CD4-positive, alpha-beta T cell (primary cell): ENCODE data around the gene ELL2. TPM values are rescaled to one million over a fixed set of nuclear protein-coding genes. Genes with fewer than 3 reads are reported as not detected.
A peak's percentile ranks its signal among the peaks of the same experiment; 100 is the strongest.
"Not testable (repeated sequence)": the region's sequence is repeated elsewhere in the genome, so short reads cannot be mapped to it uniquely, and the experiment has no call there.

Source experiments
- ATAC-seq: fragments of 200-7000 bp; cut with Tn5 transposase; one replicate; pipeline ENCODE4 v1.10.0; 2022; ENCODE audit warnings: mild to moderate bottlenecking; ENCODE audit not compliant: poor library complexity
- CTCF ChIA-PET: fragments of 350-600 bp; sonication (Branson Sonifier 250); formaldehyde crosslinking; loops from one replicate; lab custom pipeline; 2021; ENCODE audit warnings: antibody characterized with exemption, inconsistent platforms; lab: Charles Lee
- POLR2A ChIA-PET: fragments of 350-600 bp; sonication (Branson Sonifier 250); formaldehyde crosslinking; loops from one replicate; lab custom pipeline; 2021; ENCODE audit warnings: antibody characterized with exemption, inconsistent platforms; lab: Charles Lee
- DNase-seq, 14 experiments: peaks; one replicate each; pipeline ENCODE4 v3.0.0-alpha.2; 2013 to 2020; ENCODE audit warnings: mixed read lengths in 2 of 14
- H3K27ac ChIP-seq, 2 donors: one replicate each; pipeline versions ENCODE4 v1.5.1 to v1.7.0; 2013; ENCODE audit warnings: low read length in 2 of 2, low read depth in 1 of 2, mild to moderate bottlenecking in 1 of 2
- H3K27me3 ChIP-seq, 2 experiments: 1 replicate in 1 of 2; 2 replicates in 1 of 2; pipeline versions ENCODE4 v1.6.1 to v1.7.0; 2013; ENCODE audit warnings: low read length in 2 of 2, control low read depth in 1 of 2, mild to moderate bottlenecking in 1 of 2, moderate library complexity in 1 of 2; ENCODE audit not compliant: insufficient read depth in 2 of 2, control insufficient read depth in 1 of 2
- H3K36me3 ChIP-seq: one replicate; pipeline ENCODE4 v1.6.1; 2013; ENCODE audit warnings: low read length, control low read depth; ENCODE audit not compliant: insufficient read depth
- H3K4me1 ChIP-seq: one replicate; pipeline ENCODE4 v1.6.1; 2013; ENCODE audit warnings: low read length, control low read depth; ENCODE audit not compliant: insufficient read depth
- H3K4me3 ChIP-seq: one replicate; pipeline ENCODE4 v1.5.1; 2013; ENCODE audit warnings: mild to moderate bottlenecking, low read length, moderate library complexity
- H3K9me3 ChIP-seq, 2 experiments: 1 replicate in 1 of 2; 2 replicates in 1 of 2; pipeline versions ENCODE4 v1.6.1 to v1.7.0; 2013; ENCODE audit warnings: low read length in 2 of 2, mild to moderate bottlenecking in 2 of 2, control low read depth in 1 of 2, moderate library complexity in 1 of 2; ENCODE audit not compliant: control insufficient read depth in 1 of 2, insufficient read depth in 1 of 2
- H3K27ac Mint-ChIP-seq: one replicate; pipeline ENCODE4 v1.8.0; 2020; ENCODE audit warnings: mixed read lengths
- H3K27me3 Mint-ChIP-seq: one replicate; pipeline ENCODE4 v1.8.0; 2021; ENCODE audit warnings: mixed read lengths
- H3K36me3 Mint-ChIP-seq: one replicate; pipeline ENCODE4 v1.8.0; 2021; ENCODE audit warnings: low read depth, mixed read lengths
- H3K4me1 Mint-ChIP-seq: one replicate; pipeline ENCODE4 v1.8.0; 2021; ENCODE audit warnings: low read depth, mixed read lengths
- H3K4me3 Mint-ChIP-seq: one replicate; pipeline ENCODE4 v1.8.0; 2020; ENCODE audit warnings: mild to moderate bottlenecking, mixed read lengths
- H3K9me3 Mint-ChIP-seq: one replicate; pipeline ENCODE4 v1.8.0; 2020; ENCODE audit warnings: mixed read lengths
- intact Hi-C, 2 experiments: fragments of 100-400 bp; cut with DNase I in 1 of 2; cut with micrococcal nuclease in 1 of 2; formaldehyde crosslinking; loops; one replicate each; pipeline versions ENCODE4 v1.15.1 to v1.9.0; 2023 to 2025; cut with DNase I, micrococcal nuclease
- total RNA-seq, 174 experiments: library from RNA in 2 of 174; stranded (reverse) in 2 of 174; gene quantifications; one replicate each; pipeline ENCODE4 v1.2.3 and lab custom pipeline; 2021 to 2026
- TF ChIP-seq, protein P1 (sequence below): fragments of 200-600 bp; IDR thresholded peaks from one replicate; pipeline ENCODE4 v1.8.0; 2022; ENCODE audit warnings: antibody characterized with exemption, mild to moderate bottlenecking

The ELL2 gene
- total RNA-seq, 2 experiments from 2014 or later = 93.5 to 98.1 TPM

DNA sequence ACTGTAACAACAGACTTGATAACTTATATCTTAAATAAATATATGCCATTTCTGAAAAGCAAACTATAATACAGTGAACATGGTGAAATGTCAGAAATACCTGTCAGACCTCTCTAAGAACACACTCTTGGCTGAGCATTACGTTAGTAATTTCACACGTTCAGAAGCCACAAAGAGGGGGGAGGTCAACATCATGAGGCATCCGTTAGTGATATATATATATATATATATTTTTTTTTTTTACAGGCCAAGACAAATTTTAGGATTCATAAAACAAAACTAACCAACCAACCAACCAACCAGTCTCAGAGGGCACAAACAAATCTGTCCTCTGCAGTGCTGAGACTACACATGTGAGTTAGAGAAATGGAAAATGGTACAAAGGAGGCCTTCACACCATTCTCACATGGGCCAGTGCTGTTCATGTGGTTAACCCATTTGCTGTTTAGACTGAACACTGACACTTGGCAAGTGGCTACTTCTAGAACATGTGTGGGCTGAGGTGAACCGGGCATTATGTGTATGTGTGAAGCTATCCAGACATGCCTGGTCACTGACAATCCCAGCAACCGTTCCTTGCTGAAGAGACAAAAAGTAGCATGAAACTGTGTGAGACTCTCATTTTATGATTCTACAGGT lies 54.5 kb downstream of the ELL2 start:
- Mint-ChIP-seq H3K4me1 (no peaks in the 10 kb centered on the region), H3K9me3 (no peaks in the 10 kb centered on the region), H3K27ac (no peak overlapping the region), H3K36me3 (peaks cover 23% of the 10 kb centered on the region), H3K4me3 (no peak overlapping the region), H3K27me3 (no peaks in the 10 kb centered on the region)
- CTCF ChIA-PET = no interaction called here
- POLR2A ChIA-PET = no interaction called here
- intact Hi-C loops = no loop called here
- ATAC-seq = no peak
- Histone ChIP-seq H3K9me3 (no peaks in the 10 kb centered on the region), H3K4me3 (no peak overlapping the region), H3K27ac (no peak overlapping the region), H3K4me1 (no peaks in the 10 kb centered on the region), H3K36me3 (peaks cover 6% of the 10 kb centered on the region), H3K27me3 (no peaks in the 10 kb centered on the region)
- peak in 1 of 14 experiments; percentile 23 for DNase-seq
- TF ChIP-seq, protein P1, sequence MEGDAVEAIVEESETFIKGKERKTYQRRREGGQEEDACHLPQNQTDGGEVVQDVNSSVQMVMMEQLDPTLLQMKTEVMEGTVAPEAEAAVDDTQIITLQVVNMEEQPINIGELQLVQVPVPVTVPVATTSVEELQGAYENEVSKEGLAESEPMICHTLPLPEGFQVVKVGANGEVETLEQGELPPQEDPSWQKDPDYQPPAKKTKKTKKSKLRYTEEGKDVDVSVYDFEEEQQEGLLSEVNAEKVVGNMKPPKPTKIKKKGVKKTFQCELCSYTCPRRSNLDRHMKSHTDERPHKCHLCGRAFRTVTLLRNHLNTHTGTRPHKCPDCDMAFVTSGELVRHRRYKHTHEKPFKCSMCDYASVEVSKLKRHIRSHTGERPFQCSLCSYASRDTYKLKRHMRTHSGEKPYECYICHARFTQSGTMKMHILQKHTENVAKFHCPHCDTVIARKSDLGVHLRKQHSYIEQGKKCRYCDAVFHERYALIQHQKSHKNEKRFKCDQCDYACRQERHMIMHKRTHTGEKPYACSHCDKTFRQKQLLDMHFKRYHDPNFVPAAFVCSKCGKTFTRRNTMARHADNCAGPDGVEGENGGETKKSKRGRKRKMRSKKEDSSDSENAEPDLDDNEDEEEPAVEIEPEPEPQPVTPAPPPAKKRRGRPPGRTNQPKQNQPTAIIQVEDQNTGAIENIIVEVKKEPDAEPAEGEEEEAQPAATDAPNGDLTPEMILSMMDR = no peak

GRCh38 chr5:95906398-95906797 lies 55.3 kb downstream of the ELL2 start:
- ATAC-seq, H3K27me3 ChIP-seq, DNase-seq, H3K4me1 Mint-ChIP-seq, intact Hi-C loops, H3K4me3 ChIP-seq, H3K9me3 Mint-ChIP-seq, H3K36me3 ChIP-seq, POLR2A ChIA-PET, H3K9me3 ChIP-seq, CTCF ChIA-PET, H3K4me1 ChIP-seq, H3K4me3 Mint-ChIP-seq, H3K27me3 Mint-ChIP-seq, H3K27ac Mint-ChIP-seq, H3K27ac ChIP-seq: not testable (repeated sequence)
- H3K36me3 Mint-ChIP-seq = peaks cover 24% of the 10 kb centered on the region

GRCh38 chr5:95904827-95905226 lies 56.8 kb downstream of the ELL2 start:
- TF ChIP-seq, protein P1 = no peak
- Histone ChIP-seq H3K36me3 (peaks cover 13% of the 10 kb centered on the region), H3K4me1 (no peaks in the 10 kb centered on the region), H3K27me3 (no peaks in the 10 kb centered on the region), H3K9me3 (no peaks in the 10 kb centered on the region), H3K27ac (no peak overlapping the region), H3K4me3 (no peak overlapping the region)
- Mint-ChIP-seq H3K27me3 (no peaks in the 10 kb centered on the region), H3K36me3 (peaks cover 19% of the 10 kb centered on the region), H3K27ac (no peak overlapping the region), H3K9me3 (no peaks in the 10 kb centered on the region), H3K4me1 (no peaks in the 10 kb centered on the region), H3K4me3 (no peak overlapping the region)
- ChIA-PET POLR2A (no interaction called here), CTCF (interaction anchor here (1.0 kb wide), 1 partner anchor 151 kb away, joined by 3 read pairs; no protein-coding TSS in a partner anchor)
- ATAC-seq = no peak
- intact Hi-C loops = loop anchor here in 1 of 2 experiments (5.0 kb wide), 1 partner anchor 43 kb away; no protein-coding TSS in a partner anchor
- DNase-seq = no peak

- CTCF ChIA-PET = no interaction called here
- no peak overlapping the region for H3K27ac Mint-ChIP-seq
Observed at GRCh38 chr5:95903838-95904237, 57.8 kb downstream of the ELL2 start.

More at GRCh38 chr5:95903838-95904237, 57.8 kb downstream of the ELL2 start:
- peaks cover 29% of the 10 kb centered on the region for H3K36me3 Mint-ChIP-seq
- TF ChIP-seq, protein P1 = no peak
- H3K4me3 Mint-ChIP-seq = no peak overlapping the region
- Histone ChIP-seq H3K36me3 (peaks cover 14% of the 10 kb centered on the region), H3K4me3 (no peak overlapping the region), H3K4me1 (no peaks in the 10 kb centered on the region), H3K9me3 (no peaks in the 10 kb centered on the region), H3K27ac (no peak overlapping the region), H3K27me3 (no peaks in the 10 kb centered on the region)
- H3K27me3 Mint-ChIP-seq = no peaks in the 10 kb centered on the region
- no peaks in the 10 kb centered on the region for H3K4me1 Mint-ChIP-seq
- DNase-seq = no peak
- H3K9me3 Mint-ChIP-seq = no peaks in the 10 kb centered on the region
- POLR2A ChIA-PET = no interaction called here
- no peak for ATAC-seq
- intact Hi-C loops = loop anchor here in 1 of 2 experiments (5.0 kb wide), 1 partner anchor 42 kb away; no protein-coding TSS in a partner anchor
